H1 (cell line): ENCODE measurements around the gene UBE2E3.

ENCODE experiments used
- ASH2L ChIP-seq: fragments of 200-600, 300-600 bp; sonication (generic); IDR thresholded peaks from one replicate; pipeline ENCODE4 v1.7.1; 2017; ENCODE audit warnings: low read length
- CREB1 ChIP-seq: IDR thresholded peaks from 2 replicates; pipeline ENCODE4 v1.6.1; 2012; ENCODE audit warnings: inconsistent platforms
- POLR2AphosphoS5 ChIP-seq: IDR thresholded peaks from 2 replicates; pipeline ENCODE4 v1.6.1; 2011; ENCODE audit warnings: low read depth, low read length
- RAD21 ChIP-seq, 2 experiments: IDR thresholded peaks in 1 of 2; conservative IDR thresholded peaks in 1 of 2; 2 replicates each; pipeline ENCODE4 v1.6.1; 2011; ENCODE audit warnings: low read depth in 2 of 2, low read length in 2 of 2, improper control_type of control experiment in 1 of 2, inconsistent platforms in 1 of 2, mild to moderate bottlenecking in 1 of 2, moderate library complexity in 1 of 2
- USF2 ChIP-seq: IDR thresholded peaks from 2 replicates; pipeline ENCODE4 v1.6.1; 2011; ENCODE audit warnings: low read length, improper control_type of control experiment
- TF ChIP-seq, protein P1 (sequence below), 3 experiments: IDR thresholded peaks; 1 replicate in 2 of 3; 2 replicates in 1 of 3; pipeline versions ENCODE4 v1.5.1 to v1.6.1; 2011; ENCODE audit warnings: low read length in 3 of 3, mild to moderate bottlenecking in 3 of 3, inconsistent platforms in 2 of 3, low read depth in 1 of 3, moderate library complexity in 1 of 3; ENCODE audit not compliant: insufficient read depth in 1 of 3; ENCODE audit errors: control extremely low read depth in 1 of 3

DNA sequence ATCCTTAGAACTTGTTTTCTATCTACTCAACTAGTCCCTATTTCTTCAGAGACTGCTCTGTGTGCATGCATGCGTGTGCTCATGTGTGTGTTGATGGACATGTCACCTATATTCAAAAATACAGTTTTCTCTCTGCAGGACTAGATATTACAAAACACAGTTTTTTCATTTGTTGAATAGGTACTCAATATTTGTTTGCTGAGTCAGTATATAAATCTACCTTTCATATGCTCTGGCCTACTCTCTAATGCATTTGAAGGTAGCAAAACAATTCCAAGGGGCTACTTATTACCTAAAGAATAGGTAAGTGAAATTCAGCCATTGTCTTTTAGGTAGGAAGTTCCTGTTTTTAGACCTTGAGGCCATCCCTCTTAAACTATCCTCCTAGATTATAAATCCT, 8.6 kb upstream of the UBE2E3 start:
- TF ChIP-seq ASH2L (no peak), RAD21 (IDR thresholded peaks at IDR 0.05 in 1 of 2, conservative IDR thresholded peaks at IDR 0.05 in 1 of 2; ENCODE audit: low read depth in 2 of 2, low read length in 2 of 2) (no peak), USF2 (no peak), CREB1 (no peak), POLR2AphosphoS5 (no peak)
- TF ChIP-seq, protein P1, sequence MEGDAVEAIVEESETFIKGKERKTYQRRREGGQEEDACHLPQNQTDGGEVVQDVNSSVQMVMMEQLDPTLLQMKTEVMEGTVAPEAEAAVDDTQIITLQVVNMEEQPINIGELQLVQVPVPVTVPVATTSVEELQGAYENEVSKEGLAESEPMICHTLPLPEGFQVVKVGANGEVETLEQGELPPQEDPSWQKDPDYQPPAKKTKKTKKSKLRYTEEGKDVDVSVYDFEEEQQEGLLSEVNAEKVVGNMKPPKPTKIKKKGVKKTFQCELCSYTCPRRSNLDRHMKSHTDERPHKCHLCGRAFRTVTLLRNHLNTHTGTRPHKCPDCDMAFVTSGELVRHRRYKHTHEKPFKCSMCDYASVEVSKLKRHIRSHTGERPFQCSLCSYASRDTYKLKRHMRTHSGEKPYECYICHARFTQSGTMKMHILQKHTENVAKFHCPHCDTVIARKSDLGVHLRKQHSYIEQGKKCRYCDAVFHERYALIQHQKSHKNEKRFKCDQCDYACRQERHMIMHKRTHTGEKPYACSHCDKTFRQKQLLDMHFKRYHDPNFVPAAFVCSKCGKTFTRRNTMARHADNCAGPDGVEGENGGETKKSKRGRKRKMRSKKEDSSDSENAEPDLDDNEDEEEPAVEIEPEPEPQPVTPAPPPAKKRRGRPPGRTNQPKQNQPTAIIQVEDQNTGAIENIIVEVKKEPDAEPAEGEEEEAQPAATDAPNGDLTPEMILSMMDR (IDR thresholded peaks at IDR 0.05; ENCODE audit: control extremely low read depth in 1 of 3, insufficient read depth in 1 of 3, low read depth in 1 of 3, low read length in 3 of 3), result no peak
